ENCODE data around the gene SLC2A9. TPM values are rescaled to one million over a fixed set of nuclear protein-coding genes. Genes with fewer than 3 reads are reported as not detected.

The SLC2A9 gene
- total and polyA plus RNA-seq, 2 donors (not counting 3 experiments of a cell fraction or from before 2014, with no cell fraction given): 1.6 to 1.8 TPM

- dilution Hi-C loops (cut with MboI; ENCODE audit: extremely low pct_ligation_motif_present, low sequenced_read_pairs): no loop called here
These were observed 107.5 kb downstream of the SLC2A9 start for GRCh38 chr4:9913846-9914245.

More at GRCh38 chr4:9913846-9914245, 107.5 kb downstream of the SLC2A9 start:
- H3K4me1 ChIP-seq (ENCODE audit: control insufficient read depth, extremely low read depth, insufficient read depth, low read length): no peaks in the 10 kb centered on the region
- H3K27me3 ChIP-seq (ENCODE audit: control insufficient read depth in 2 of 2, insufficient read depth in 2 of 2, low read length in 2 of 2): no peaks in the 10 kb centered on the region
- H3K9ac ChIP-seq (replicated peaks; ENCODE audit: extremely low read depth, insufficient read depth, low read length): no peak overlapping the region
- no peaks in the 10 kb centered on the region for H3K36me3 ChIP-seq (ENCODE audit: control insufficient read depth in 2 of 2, extremely low read depth in 1 of 2, insufficient read depth in 2 of 2, low read length in 2 of 2)
- no peak overlapping the region for H3K27ac ChIP-seq (ENCODE audit: insufficient read depth, low read depth, low read length)
- ChIA-PET POLR2A (no interaction called here), CTCF (no interaction called here)
- H4K20me1 ChIP-seq (replicated peaks; ENCODE audit: control insufficient read depth, extremely low read depth, insufficient read depth, low read length): no peaks in the 10 kb centered on the region
- DNase-seq (ENCODE audit: low read depth, low spot score) (no peak), FAIRE-seq (no peak)
- intact Hi-C loops (cut with micrococcal nuclease): no loop called here
- no TSS peak for BruUV-seq (replicated peaks)
- H3K4me3 ChIP-seq (replicated peaks in 1 of 3; ENCODE audit: insufficient read depth in 1 of 3, low read depth in 1 of 3, low read length in 3 of 3): no peak overlapping the region
- H3K79me2 ChIP-seq (ENCODE audit: control insufficient read depth, insufficient read depth, low read length): no peaks in the 10 kb centered on the region
- no peak overlapping the region for H3K4me2 ChIP-seq (ENCODE audit: insufficient read depth, low read length)
- no peak overlapping the region for H2AFZ ChIP-seq (ENCODE audit: low read depth, low read length)
- TF ChIP-seq POLR2AphosphoS5 (IDR thresholded peaks at IDR 0.05; ENCODE audit: insufficient read depth, low read depth, low read length) (no peak), FOS (IDR thresholded peaks at IDR 0.05; ENCODE audit: borderline replicate concordance, insufficient read depth, low read length) (no peak), POLR2A (IDR thresholded peaks at IDR 0.05; ENCODE audit: low read depth, low read length) (no peak), MYC (IDR thresholded peaks at IDR 0.05; ENCODE audit: low read depth, low read length) (no peak), GATA2 (IDR thresholded peaks at IDR 0.05; ENCODE audit: insufficient read depth, insufficient read length, low read depth, low read length) (no peak), EZH2 (IDR thresholded peaks at IDR 0.05; ENCODE audit: borderline replicate concordance, low read depth, low read length, severe bottlenecking) (no peak), JUN (IDR thresholded peaks at IDR 0.05; ENCODE audit: borderline replicate concordance, insufficient read depth, insufficient read length, low read depth) (no peak)
- TF ChIP-seq, protein P1, sequence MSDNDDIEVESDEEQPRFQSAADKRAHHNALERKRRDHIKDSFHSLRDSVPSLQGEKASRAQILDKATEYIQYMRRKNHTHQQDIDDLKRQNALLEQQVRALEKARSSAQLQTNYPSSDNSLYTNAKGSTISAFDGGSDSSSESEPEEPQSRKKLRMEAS (IDR thresholded peaks at IDR 0.05; ENCODE audit: insufficient read depth, insufficient read length): no peak
- TF ChIP-seq, protein P2, sequence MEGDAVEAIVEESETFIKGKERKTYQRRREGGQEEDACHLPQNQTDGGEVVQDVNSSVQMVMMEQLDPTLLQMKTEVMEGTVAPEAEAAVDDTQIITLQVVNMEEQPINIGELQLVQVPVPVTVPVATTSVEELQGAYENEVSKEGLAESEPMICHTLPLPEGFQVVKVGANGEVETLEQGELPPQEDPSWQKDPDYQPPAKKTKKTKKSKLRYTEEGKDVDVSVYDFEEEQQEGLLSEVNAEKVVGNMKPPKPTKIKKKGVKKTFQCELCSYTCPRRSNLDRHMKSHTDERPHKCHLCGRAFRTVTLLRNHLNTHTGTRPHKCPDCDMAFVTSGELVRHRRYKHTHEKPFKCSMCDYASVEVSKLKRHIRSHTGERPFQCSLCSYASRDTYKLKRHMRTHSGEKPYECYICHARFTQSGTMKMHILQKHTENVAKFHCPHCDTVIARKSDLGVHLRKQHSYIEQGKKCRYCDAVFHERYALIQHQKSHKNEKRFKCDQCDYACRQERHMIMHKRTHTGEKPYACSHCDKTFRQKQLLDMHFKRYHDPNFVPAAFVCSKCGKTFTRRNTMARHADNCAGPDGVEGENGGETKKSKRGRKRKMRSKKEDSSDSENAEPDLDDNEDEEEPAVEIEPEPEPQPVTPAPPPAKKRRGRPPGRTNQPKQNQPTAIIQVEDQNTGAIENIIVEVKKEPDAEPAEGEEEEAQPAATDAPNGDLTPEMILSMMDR (IDR thresholded peaks at IDR 0.05; ENCODE audit: extremely low read depth in 1 of 2, insufficient read depth in 1 of 2, low read depth in 1 of 2, low read length in 2 of 2): no peak
- no peaks in the 10 kb centered on the region for H3K9me1 ChIP-seq (replicated peaks; ENCODE audit: control insufficient read depth, extremely low read depth, insufficient read depth, low read length)
- H3K9me3 ChIP-seq (replicated peaks; ENCODE audit: control insufficient read depth, insufficient read depth, low read length): no peaks in the 10 kb centered on the region
